Measurements from ENCODE around the gene CYB5A.

Gene CYB5A

GRCh38 chr18:74248189-74248588, 43.6 kb downstream of the CYB5A start:
- Histone ChIP-seq H3K4me1 (ENCODE audit: control insufficient read depth, insufficient read depth, low read length, unreplicated experiment) (peaks cover 38% of the 10 kb centered on the region), H3K79me2 (ENCODE audit: control insufficient read depth, insufficient read depth, low read length, unreplicated experiment) (no peaks in the 10 kb centered on the region), H3K27me3 (ENCODE audit: insufficient read depth, low read length) (no peaks in the 10 kb centered on the region), H3K36me3 (ENCODE audit: insufficient read depth, low read length) (no peaks in the 10 kb centered on the region), H2AFZ (ENCODE audit: low read length, unreplicated experiment) (no peak overlapping the region), H3K27ac (ENCODE audit: low read depth, low read length) (no peak overlapping the region), H3K4me3 (ENCODE audit: low read depth, low read length) (no peak overlapping the region)

- no peaks in the 10 kb centered on the region for H3K36me3 ChIP-seq (ENCODE audit: insufficient read depth, low read length)
- no peak overlapping the region for H3K27ac ChIP-seq (ENCODE audit: low read depth, low read length)
- no peaks in the 10 kb centered on the region for H3K27me3 ChIP-seq (ENCODE audit: insufficient read depth, low read length)
- no peak overlapping the region for H2AFZ ChIP-seq (ENCODE audit: low read length, unreplicated experiment)
- H3K4me1 ChIP-seq (ENCODE audit: control insufficient read depth, insufficient read depth, low read length, unreplicated experiment): peaks cover 12% of the 10 kb centered on the region
- no peaks in the 10 kb centered on the region for H3K79me2 ChIP-seq (ENCODE audit: control insufficient read depth, insufficient read depth, low read length, unreplicated experiment)
- H3K4me3 ChIP-seq (ENCODE audit: low read depth, low read length): no peak overlapping the region
Observed at GRCh38 chr18:74244554-74244953, 47.2 kb downstream of the CYB5A start.

GRCh38 chr18:74243127-74243526, 48.6 kb downstream of the CYB5A start:
- Histone ChIP-seq H3K27me3 (ENCODE audit: insufficient read depth, low read length) (no peaks in the 10 kb centered on the region), H3K36me3 (ENCODE audit: insufficient read depth, low read length) (no peaks in the 10 kb centered on the region), H2AFZ (ENCODE audit: low read length, unreplicated experiment) (no peak overlapping the region), H3K27ac (ENCODE audit: low read depth, low read length) (no peak overlapping the region), H3K79me2 (ENCODE audit: control insufficient read depth, insufficient read depth, low read length, unreplicated experiment) (no peaks in the 10 kb centered on the region), H3K4me3 (ENCODE audit: low read depth, low read length) (no peak overlapping the region), H3K4me1 (ENCODE audit: control insufficient read depth, insufficient read depth, low read length, unreplicated experiment) (no peaks in the 10 kb centered on the region)

GRCh38 chr18:74242438-74243096, 49.2 kb downstream of the CYB5A start:
- no peaks in the 10 kb centered on the region for H3K27me3 ChIP-seq (ENCODE audit: insufficient read depth, low read length)
- no peaks in the 10 kb centered on the region for H3K4me1 ChIP-seq (ENCODE audit: control insufficient read depth, insufficient read depth, low read length, unreplicated experiment)
- no peak overlapping the region for H3K27ac ChIP-seq (ENCODE audit: low read depth, low read length)
- H3K36me3 ChIP-seq (ENCODE audit: insufficient read depth, low read length): no peaks in the 10 kb centered on the region
- peak overlapping the region; percentile 19; the same call in 1 of the 2 replicates for H3K4me3 ChIP-seq (ENCODE audit: low read depth, low read length)
- no peaks in the 10 kb centered on the region for H3K79me2 ChIP-seq (ENCODE audit: control insufficient read depth, insufficient read depth, low read length, unreplicated experiment)
- peak overlapping the region; percentile 54 for H2AFZ ChIP-seq (ENCODE audit: low read length, unreplicated experiment)

- Histone ChIP-seq H3K4me3 (ENCODE audit: low read depth, low read length) (no peak overlapping the region), H3K4me1 (ENCODE audit: control insufficient read depth, insufficient read depth, low read length, unreplicated experiment) (no peaks in the 10 kb centered on the region), H3K79me2 (ENCODE audit: control insufficient read depth, insufficient read depth, low read length, unreplicated experiment) (no peaks in the 10 kb centered on the region), H2AFZ (ENCODE audit: low read length, unreplicated experiment) (peak overlapping the region; percentile 54), H3K36me3 (ENCODE audit: insufficient read depth, low read length) (no peaks in the 10 kb centered on the region), H3K27me3 (ENCODE audit: insufficient read depth, low read length) (no peaks in the 10 kb centered on the region), H3K27ac (ENCODE audit: low read depth, low read length) (no peak overlapping the region)
Observed at GRCh38 chr18:74241970-74242369, 49.8 kb downstream of the CYB5A start.

- Histone ChIP-seq H3K36me3 (ENCODE audit: insufficient read depth, low read length) (no peaks in the 10 kb centered on the region), H3K27ac (ENCODE audit: low read depth, low read length) (no peak overlapping the region), H3K4me3 (ENCODE audit: low read depth, low read length) (no peak overlapping the region), H2AFZ (ENCODE audit: low read length, unreplicated experiment) (no peak overlapping the region), H3K4me1 (ENCODE audit: control insufficient read depth, insufficient read depth, low read length, unreplicated experiment) (no peaks in the 10 kb centered on the region), H3K27me3 (ENCODE audit: insufficient read depth, low read length) (no peaks in the 10 kb centered on the region), H3K79me2 (ENCODE audit: control insufficient read depth, insufficient read depth, low read length, unreplicated experiment) (no peaks in the 10 kb centered on the region)
Observed at GRCh38 chr18:74241426-74241825, 50.3 kb downstream of the CYB5A start.

- no peak overlapping the region for H2AFZ ChIP-seq (ENCODE audit: low read length, unreplicated experiment)
- no peaks in the 10 kb centered on the region for H3K36me3 ChIP-seq (ENCODE audit: insufficient read depth, low read length)
- H3K4me1 ChIP-seq (ENCODE audit: control insufficient read depth, insufficient read depth, low read length, unreplicated experiment): peaks cover 13% of the 10 kb centered on the region
- H3K27ac ChIP-seq (ENCODE audit: low read depth, low read length): no peak overlapping the region
- no peaks in the 10 kb centered on the region for H3K79me2 ChIP-seq (ENCODE audit: control insufficient read depth, insufficient read depth, low read length, unreplicated experiment)
- no peaks in the 10 kb centered on the region for H3K27me3 ChIP-seq (ENCODE audit: insufficient read depth, low read length)
- no peak overlapping the region for H3K4me3 ChIP-seq (ENCODE audit: low read depth, low read length)
Observed at GRCh38 chr18:74239567-74239966, 52.2 kb downstream of the CYB5A start.

- peaks cover 24% of the 10 kb centered on the region for H3K4me1 ChIP-seq (ENCODE audit: control insufficient read depth, insufficient read depth, low read length, unreplicated experiment)
- H3K79me2 ChIP-seq (ENCODE audit: control insufficient read depth, insufficient read depth, low read length, unreplicated experiment): no peaks in the 10 kb centered on the region
- H3K36me3 ChIP-seq (ENCODE audit: insufficient read depth, low read length): no peaks in the 10 kb centered on the region
- peak overlapping the region; percentile 86 for H3K27ac ChIP-seq (ENCODE audit: low read depth, low read length)
- peak overlapping the region; percentile 10; the same call in 1 of the 2 replicates for H3K4me3 ChIP-seq (ENCODE audit: low read depth, low read length)
- H2AFZ ChIP-seq (ENCODE audit: low read length, unreplicated experiment): peak overlapping the region; percentile 34
- no peaks in the 10 kb centered on the region for H3K27me3 ChIP-seq (ENCODE audit: insufficient read depth, low read length)
Observed at GRCh38 chr18:74234326-74235171, 57.2 kb downstream of the CYB5A start.

GRCh38 chr18:74233933-74234325, 57.8 kb downstream of the CYB5A start:
- Histone ChIP-seq H3K27me3 (ENCODE audit: insufficient read depth, low read length) (no peaks in the 10 kb centered on the region), H3K27ac (ENCODE audit: low read depth, low read length) (peak overlapping the region; percentile 86), H3K79me2 (ENCODE audit: control insufficient read depth, insufficient read depth, low read length, unreplicated experiment) (no peaks in the 10 kb centered on the region), H3K4me1 (ENCODE audit: control insufficient read depth, insufficient read depth, low read length, unreplicated experiment) (peaks cover 24% of the 10 kb centered on the region), H3K4me3 (ENCODE audit: low read depth, low read length) (peak overlapping the region; percentile 10; the same call in 1 of the 2 replicates), H3K36me3 (ENCODE audit: insufficient read depth, low read length) (no peaks in the 10 kb centered on the region), H2AFZ (ENCODE audit: low read length, unreplicated experiment) (peak overlapping the region; percentile 34)

- Histone ChIP-seq H3K27ac (ENCODE audit: low read depth, low read length) (no peak overlapping the region), H3K27me3 (ENCODE audit: insufficient read depth, low read length) (no peaks in the 10 kb centered on the region), H3K4me3 (ENCODE audit: low read depth, low read length) (no peak overlapping the region), H2AFZ (ENCODE audit: low read length, unreplicated experiment) (no peak overlapping the region), H3K4me1 (ENCODE audit: control insufficient read depth, insufficient read depth, low read length, unreplicated experiment) (peaks cover 24% of the 10 kb centered on the region), H3K79me2 (ENCODE audit: control insufficient read depth, insufficient read depth, low read length, unreplicated experiment) (no peaks in the 10 kb centered on the region), H3K36me3 (ENCODE audit: insufficient read depth, low read length) (no peaks in the 10 kb centered on the region)
Observed at GRCh38 chr18:74230922-74231714, 60.6 kb downstream of the CYB5A start.

Data from ACC112 (cell line).